Ishikawa (cell line): Measurements from ENCODE around the gene ARID1B.

Experiments used
- CREB1 ChIP-seq: IDR thresholded peaks from 2 replicates; pipeline ENCODE4 v1.6.1; 2012; ENCODE audit warnings: low read depth
- EP300 ChIP-seq: IDR thresholded peaks from 2 replicates; pipeline ENCODE4 v1.6.1; 2012; ENCODE audit warnings: borderline replicate concordance
- FOXM1 ChIP-seq: IDR thresholded peaks from 2 replicates; pipeline ENCODE4 v1.6.1; 2012; ENCODE audit warnings: low read depth, borderline replicate concordance
- RAD21 ChIP-seq: IDR thresholded peaks from 2 replicates; pipeline ENCODE4 v1.6.1; 2012; ENCODE audit warnings: low read depth
- TAF1 ChIP-seq: IDR thresholded peaks from 2 replicates; pipeline ENCODE4 v1.6.1; 2012; ENCODE audit warnings: low read depth, mild to moderate bottlenecking
- TCF12 ChIP-seq: IDR thresholded peaks from 2 replicates; pipeline ENCODE4 v1.6.1; 2012; ENCODE audit warnings: low read depth
- YY1 ChIP-seq: IDR thresholded peaks from 2 replicates; pipeline ENCODE4 v1.6.1; 2012; ENCODE audit warnings: low read depth
- TF ChIP-seq, protein P1 (sequence below): IDR thresholded peaks from 2 replicates; pipeline ENCODE4 v1.6.1; 2012
- TF ChIP-seq, protein P2 (sequence below): IDR thresholded peaks from 2 replicates; pipeline ENCODE4 v1.6.1; 2012; ENCODE audit warnings: low read depth, mild to moderate bottlenecking

DNA sequence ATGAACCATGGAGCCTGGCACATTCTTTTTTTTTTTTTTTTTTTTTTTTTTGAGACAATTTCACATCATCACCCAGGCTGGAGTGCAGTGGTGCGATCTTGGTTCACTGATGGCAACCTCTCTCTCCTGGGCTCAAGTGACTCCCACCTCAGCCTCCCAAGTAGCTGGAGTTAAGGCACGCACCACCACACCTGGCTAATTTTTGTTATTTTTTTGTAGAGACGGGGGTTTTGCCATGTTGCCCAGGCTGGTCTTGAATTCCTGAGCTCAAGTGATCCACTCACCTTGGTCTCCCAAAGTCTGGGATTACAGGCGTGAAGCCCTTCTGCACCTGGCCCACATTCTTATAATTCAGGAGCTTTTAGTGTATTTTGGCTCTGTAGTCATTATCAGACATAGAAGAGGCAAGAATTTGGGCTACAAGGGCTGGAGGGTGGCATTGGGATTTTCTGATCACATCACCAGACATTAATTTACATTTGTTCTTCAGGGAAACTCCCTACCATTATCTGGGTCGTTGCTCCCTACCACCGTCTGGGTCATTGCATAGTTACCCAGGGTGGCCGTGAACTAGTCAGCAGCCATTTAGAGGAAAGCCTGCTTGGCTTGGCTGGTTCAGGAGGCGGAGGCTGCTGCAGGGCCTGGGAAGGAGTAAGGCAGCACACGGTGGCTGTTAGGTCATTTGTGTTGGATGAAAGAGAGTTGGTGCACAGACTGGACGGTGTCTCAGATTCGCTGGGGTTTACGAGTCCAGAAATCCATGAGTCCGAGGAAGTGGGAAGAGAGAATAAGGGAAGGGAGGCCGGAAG lies 17.6 kb downstream of the ARID1B start:
- TF ChIP-seq YY1 (no peak), EP300 (no peak), RAD21 (no peak), TCF12 (no peak), CREB1 (no peak), FOXM1 (no peak), TAF1 (no peak)
- TF ChIP-seq, protein P1, sequence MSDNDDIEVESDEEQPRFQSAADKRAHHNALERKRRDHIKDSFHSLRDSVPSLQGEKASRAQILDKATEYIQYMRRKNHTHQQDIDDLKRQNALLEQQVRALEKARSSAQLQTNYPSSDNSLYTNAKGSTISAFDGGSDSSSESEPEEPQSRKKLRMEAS, result no peak
- TF ChIP-seq, protein P2, sequence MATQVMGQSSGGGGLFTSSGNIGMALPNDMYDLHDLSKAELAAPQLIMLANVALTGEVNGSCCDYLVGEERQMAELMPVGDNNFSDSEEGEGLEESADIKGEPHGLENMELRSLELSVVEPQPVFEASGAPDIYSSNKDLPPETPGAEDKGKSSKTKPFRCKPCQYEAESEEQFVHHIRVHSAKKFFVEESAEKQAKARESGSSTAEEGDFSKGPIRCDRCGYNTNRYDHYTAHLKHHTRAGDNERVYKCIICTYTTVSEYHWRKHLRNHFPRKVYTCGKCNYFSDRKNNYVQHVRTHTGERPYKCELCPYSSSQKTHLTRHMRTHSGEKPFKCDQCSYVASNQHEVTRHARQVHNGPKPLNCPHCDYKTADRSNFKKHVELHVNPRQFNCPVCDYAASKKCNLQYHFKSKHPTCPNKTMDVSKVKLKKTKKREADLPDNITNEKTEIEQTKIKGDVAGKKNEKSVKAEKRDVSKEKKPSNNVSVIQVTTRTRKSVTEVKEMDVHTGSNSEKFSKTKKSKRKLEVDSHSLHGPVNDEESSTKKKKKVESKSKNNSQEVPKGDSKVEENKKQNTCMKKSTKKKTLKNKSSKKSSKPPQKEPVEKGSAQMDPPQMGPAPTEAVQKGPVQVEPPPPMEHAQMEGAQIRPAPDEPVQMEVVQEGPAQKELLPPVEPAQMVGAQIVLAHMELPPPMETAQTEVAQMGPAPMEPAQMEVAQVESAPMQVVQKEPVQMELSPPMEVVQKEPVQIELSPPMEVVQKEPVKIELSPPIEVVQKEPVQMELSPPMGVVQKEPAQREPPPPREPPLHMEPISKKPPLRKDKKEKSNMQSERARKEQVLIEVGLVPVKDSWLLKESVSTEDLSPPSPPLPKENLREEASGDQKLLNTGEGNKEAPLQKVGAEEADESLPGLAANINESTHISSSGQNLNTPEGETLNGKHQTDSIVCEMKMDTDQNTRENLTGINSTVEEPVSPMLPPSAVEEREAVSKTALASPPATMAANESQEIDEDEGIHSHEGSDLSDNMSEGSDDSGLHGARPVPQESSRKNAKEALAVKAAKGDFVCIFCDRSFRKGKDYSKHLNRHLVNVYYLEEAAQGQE, result no peak
